Activated CD8-positive, alpha-beta T cell treated with anti-CD3 and anti-CD28 coated beads, Interleukin-2, amount 10 ng/mL, durations not matched to agents 7 days and 5 days (primary cell): ENCODE results near the gene EXOC4. TPM values are rescaled to one million over a fixed set of nuclear protein-coding genes. Genes with fewer than 3 reads are reported as not detected.

Experiments
- ATAC-seq: fragments of 150-1000 bp; cut with Tn5 transposase; one replicate; pipeline ENCODE4 v1.10.0; 2021; ENCODE audit warnings: moderate library complexity
- CTCF ChIA-PET: fragments of 350-600 bp; sonication (Branson Sonifier 250); formaldehyde crosslinking; loops from one replicate; lab custom pipeline; 2021; ENCODE audit warnings: antibody characterized with exemption; lab: Charles Lee
- POLR2A ChIA-PET: fragments of 350-600 bp; sonication (Branson Sonifier 250); formaldehyde crosslinking; loops from one replicate; lab custom pipeline; 2021; ENCODE audit warnings: antibody characterized with exemption; lab: Charles Lee
- DNase-seq: peaks from one replicate; pipeline ENCODE4 v3.0.0-alpha.2; 2020
- H3K27ac Mint-ChIP-seq: one replicate; pipeline ENCODE4 v1.8.0; 2021; ENCODE audit warnings: mild to moderate bottlenecking, mixed read lengths
- H3K27me3 Mint-ChIP-seq: one replicate; pipeline ENCODE4 v1.8.0; 2021; ENCODE audit warnings: low read depth, mixed read lengths
- H3K36me3 Mint-ChIP-seq: one replicate; pipeline ENCODE4 v1.8.0; 2021; ENCODE audit warnings: low read depth, mixed read lengths
- H3K4me1 Mint-ChIP-seq: one replicate; pipeline ENCODE4 v1.8.0; 2021; ENCODE audit warnings: low read depth, mixed read lengths
- H3K4me3 Mint-ChIP-seq: one replicate; pipeline ENCODE4 v1.8.0; 2021; ENCODE audit warnings: mild to moderate bottlenecking, mixed read lengths
- H3K9me3 Mint-ChIP-seq: one replicate; pipeline ENCODE4 v1.8.0; 2022; ENCODE audit warnings: mixed read lengths; ENCODE audit not compliant: insufficient read depth
- total RNA-seq, 2 experiments: library from RNA; stranded (reverse); gene quantifications; one replicate each; pipeline ENCODE4 v1.2.3, GENCODE V29; 2021

EXOC4 gene
- total RNA-seq, 2 experiments from 2014 or later: 68.2 to 75.1 TPM

DNA sequence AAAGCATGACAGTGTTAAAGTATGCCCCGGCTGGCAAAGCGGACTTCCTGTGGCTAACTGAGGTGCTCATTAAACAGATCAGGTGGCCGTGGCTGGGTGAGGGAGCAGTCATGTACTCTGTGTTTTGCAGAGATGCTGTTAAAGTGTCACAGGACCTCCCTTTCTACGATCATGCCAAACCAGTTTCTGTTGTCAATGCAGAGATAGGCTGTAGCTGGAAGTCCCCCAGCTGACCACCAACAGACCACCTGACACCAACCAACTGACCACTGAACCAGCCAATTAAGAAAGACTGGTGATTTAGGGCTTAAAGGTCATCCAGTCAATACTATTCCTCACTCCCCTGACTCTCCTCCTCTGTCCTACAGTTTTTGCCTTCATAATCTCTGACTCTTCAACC is 443.2 kb downstream of the EXOC4 start:
- POLR2A ChIA-PET: no interaction called here
- no peaks in the 10 kb centered on the region for H3K9me3 Mint-ChIP-seq
- no peak overlapping the region for H3K27ac Mint-ChIP-seq
- CTCF ChIA-PET: no interaction called here
- no peaks in the 10 kb centered on the region for H3K4me1 Mint-ChIP-seq
- ATAC-seq: no peak
- no peaks in the 10 kb centered on the region for H3K27me3 Mint-ChIP-seq
- no peak for DNase-seq
- H3K4me3 Mint-ChIP-seq: no peak overlapping the region
- H3K36me3 Mint-ChIP-seq: no peaks in the 10 kb centered on the region

GRCh38 chr7:133697585-133697984 is 444.7 kb downstream of the EXOC4 start:
- ATAC-seq: no peak
- ChIA-PET POLR2A (no interaction called here), CTCF (no interaction called here)
- no peak for DNase-seq
- H3K27me3 Mint-ChIP-seq: no peaks in the 10 kb centered on the region
- no peaks in the 10 kb centered on the region for H3K9me3 Mint-ChIP-seq
- no peaks in the 10 kb centered on the region for H3K36me3 Mint-ChIP-seq
- H3K27ac Mint-ChIP-seq: no peak overlapping the region
- no peaks in the 10 kb centered on the region for H3K4me1 Mint-ChIP-seq
- H3K4me3 Mint-ChIP-seq: no peak overlapping the region

DNA sequence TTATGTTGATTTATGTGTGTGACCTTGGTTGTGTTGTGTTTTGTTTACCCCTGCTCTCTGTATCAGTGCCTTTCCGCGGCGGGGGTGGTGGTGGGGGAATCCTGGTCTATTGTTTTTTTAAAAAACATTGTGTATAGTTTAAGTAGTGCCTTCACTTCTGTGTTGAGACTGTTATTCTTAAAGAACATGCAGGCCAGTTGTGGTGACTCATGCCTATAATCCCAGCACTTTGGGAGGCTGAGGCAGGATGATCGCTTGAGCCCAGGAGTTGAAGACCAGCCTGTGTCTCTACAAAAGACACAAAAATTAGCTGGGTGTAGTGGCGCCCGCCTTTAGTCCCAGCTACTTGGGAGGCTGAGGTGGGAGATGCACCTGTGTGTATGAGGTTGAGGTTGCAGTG is 445.2 kb downstream of the EXOC4 start:
- Mint-ChIP-seq H3K9me3 (no peaks in the 10 kb centered on the region), H3K36me3 (peaks cover 3% of the 10 kb centered on the region), H3K4me3 (no peak overlapping the region), H3K27ac (no peak overlapping the region), H3K4me1 (no peaks in the 10 kb centered on the region), H3K27me3 (no peaks in the 10 kb centered on the region)
- ATAC-seq (no peak), DNase-seq (no peak)
- ChIA-PET CTCF (no interaction called here), POLR2A (no interaction called here)

DNA sequence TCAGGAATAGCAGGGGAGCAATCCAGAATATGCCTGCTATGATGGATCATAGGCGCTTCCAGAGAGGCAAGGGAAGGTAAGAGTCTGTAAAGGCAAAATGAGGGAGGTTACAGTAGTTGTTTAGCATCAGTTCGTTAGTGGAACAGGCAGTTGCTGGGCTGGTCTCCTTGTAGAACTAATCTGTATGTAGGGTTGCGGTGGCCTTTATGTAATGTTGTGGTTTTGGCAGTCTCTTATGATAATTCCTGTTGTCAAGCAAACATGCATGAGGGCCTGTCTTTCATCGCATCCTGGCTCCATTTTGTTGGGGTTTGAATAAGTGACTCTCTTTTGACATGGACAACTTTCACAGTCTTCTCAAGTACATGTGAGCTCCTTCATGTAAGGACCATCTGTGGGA is 446.5 kb downstream of the EXOC4 start:
- DNase-seq (peak; percentile 21), ATAC-seq (no peak)
- H3K36me3 Mint-ChIP-seq: peaks cover 3% of the 10 kb centered on the region
- POLR2A ChIA-PET: no interaction called here
- H3K9me3 Mint-ChIP-seq: no peaks in the 10 kb centered on the region
- no peak overlapping the region for H3K27ac Mint-ChIP-seq
- CTCF ChIA-PET: no interaction called here
- no peaks in the 10 kb centered on the region for H3K4me1 Mint-ChIP-seq
- H3K4me3 Mint-ChIP-seq: no peak overlapping the region
- no peaks in the 10 kb centered on the region for H3K27me3 Mint-ChIP-seq

GRCh38 chr7:133702078-133702477 is 449.2 kb downstream of the EXOC4 start:
- Mint-ChIP-seq H3K27me3 (no peaks in the 10 kb centered on the region), H3K27ac (no peak overlapping the region), H3K9me3 (no peaks in the 10 kb centered on the region), H3K36me3 (peaks cover 3% of the 10 kb centered on the region), H3K4me1 (no peaks in the 10 kb centered on the region), H3K4me3 (no peak overlapping the region)
- DNase-seq (no peak), ATAC-seq (no peak)
- ChIA-PET POLR2A (no interaction called here), CTCF (no interaction called here)

- ChIA-PET CTCF (no interaction called here), POLR2A (no interaction called here)
- no peaks in the 10 kb centered on the region for H3K4me1 Mint-ChIP-seq
- peaks cover 3% of the 10 kb centered on the region for H3K36me3 Mint-ChIP-seq
- DNase-seq: no peak
- H3K9me3 Mint-ChIP-seq: no peaks in the 10 kb centered on the region
- no peak overlapping the region for H3K27ac Mint-ChIP-seq
- ATAC-seq: no peak
- no peak overlapping the region for H3K4me3 Mint-ChIP-seq
- no peaks in the 10 kb centered on the region for H3K27me3 Mint-ChIP-seq
Measured at GRCh38 chr7:133702960-133703359, 450.1 kb downstream of the EXOC4 start.

DNA sequence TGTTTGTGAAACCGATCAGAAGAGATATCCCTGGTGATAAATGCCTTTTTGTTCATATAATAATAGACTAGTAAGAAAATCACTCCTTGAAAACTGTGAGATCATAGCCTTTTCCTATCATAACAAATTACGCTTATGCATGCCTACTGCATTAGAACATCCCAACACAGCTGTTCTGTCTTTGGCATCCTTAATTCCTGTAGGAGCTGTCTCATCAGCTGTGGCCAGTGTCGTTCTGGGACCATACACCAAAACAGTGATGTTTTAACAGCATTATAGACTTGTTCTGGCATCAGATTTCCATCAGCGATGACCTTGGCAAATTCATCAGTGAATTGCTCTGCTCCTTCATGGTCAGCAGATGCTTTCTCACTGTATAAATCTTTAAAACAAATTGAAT is 450.7 kb downstream of the EXOC4 start:
- Mint-ChIP-seq H3K36me3 (peaks cover 3% of the 10 kb centered on the region), H3K27me3 (no peaks in the 10 kb centered on the region), H3K27ac (no peak overlapping the region), H3K4me1 (no peaks in the 10 kb centered on the region), H3K9me3 (no peaks in the 10 kb centered on the region), H3K4me3 (no peak overlapping the region)
- POLR2A ChIA-PET: no interaction called here
- ATAC-seq: no peak
- CTCF ChIA-PET: no interaction called here
- no peak for DNase-seq

- H3K9me3 Mint-ChIP-seq: no peaks in the 10 kb centered on the region
- ATAC-seq: no peak
- CTCF ChIA-PET: no interaction called here
- H3K4me1 Mint-ChIP-seq: no peaks in the 10 kb centered on the region
- H3K4me3 Mint-ChIP-seq: no peak overlapping the region
- H3K36me3 Mint-ChIP-seq: peaks cover 3% of the 10 kb centered on the region
- POLR2A ChIA-PET: no interaction called here
- no peak for DNase-seq
- H3K27me3 Mint-ChIP-seq: no peaks in the 10 kb centered on the region
- H3K27ac Mint-ChIP-seq: no peak overlapping the region
Measured at GRCh38 chr7:133704453-133704852, 451.6 kb downstream of the EXOC4 start.

- no peak overlapping the region for H3K4me3 Mint-ChIP-seq
- peaks cover 3% of the 10 kb centered on the region for H3K36me3 Mint-ChIP-seq
- H3K27me3 Mint-ChIP-seq: no peaks in the 10 kb centered on the region
- no peak for ATAC-seq
- H3K9me3 Mint-ChIP-seq: no peaks in the 10 kb centered on the region
- CTCF ChIA-PET: no interaction called here
- no peak for DNase-seq
- H3K4me1 Mint-ChIP-seq: no peaks in the 10 kb centered on the region
- no peak overlapping the region for H3K27ac Mint-ChIP-seq
- POLR2A ChIA-PET: no interaction called here
Measured at GRCh38 chr7:133705596-133705995, 452.7 kb downstream of the EXOC4 start.

- ChIA-PET CTCF (no interaction called here), POLR2A (no interaction called here)
- Mint-ChIP-seq H3K27ac (no peak overlapping the region), H3K36me3 (peaks cover 3% of the 10 kb centered on the region), H3K27me3 (no peaks in the 10 kb centered on the region), H3K4me1 (no peaks in the 10 kb centered on the region), H3K4me3 (no peak overlapping the region), H3K9me3 (no peaks in the 10 kb centered on the region)
- DNase-seq (no peak), ATAC-seq (no peak)
Measured at GRCh38 chr7:133706016-133706415, 453.1 kb downstream of the EXOC4 start.

- Mint-ChIP-seq H3K9me3 (no peaks in the 10 kb centered on the region), H3K27ac (no peak overlapping the region), H3K36me3 (no peaks in the 10 kb centered on the region), H3K4me1 (no peaks in the 10 kb centered on the region), H3K27me3 (no peaks in the 10 kb centered on the region), H3K4me3 (no peak overlapping the region)
- DNase-seq: no peak
- ATAC-seq: no peak
- ChIA-PET POLR2A (no interaction called here), CTCF (no interaction called here)
Measured at GRCh38 chr7:133709036-133709880, 456.4 kb downstream of the EXOC4 start.

- Mint-ChIP-seq H3K4me1 (no peaks in the 10 kb centered on the region), H3K36me3 (no peaks in the 10 kb centered on the region), H3K9me3 (no peaks in the 10 kb centered on the region), H3K4me3 (no peak overlapping the region), H3K27me3 (no peaks in the 10 kb centered on the region), H3K27ac (no peak overlapping the region)
- ChIA-PET POLR2A (no interaction called here), CTCF (no interaction called here)
- DNase-seq (no peak), ATAC-seq (no peak)
Measured at GRCh38 chr7:133712544-133712943, 459.7 kb downstream of the EXOC4 start.

GRCh38 chr7:133714654-133715053 is 461.8 kb downstream of the EXOC4 start:
- no peak for ATAC-seq
- Mint-ChIP-seq H3K4me1 (no peaks in the 10 kb centered on the region), H3K27ac (no peak overlapping the region), H3K4me3 (no peak overlapping the region), H3K9me3 (no peaks in the 10 kb centered on the region), H3K27me3 (no peaks in the 10 kb centered on the region), H3K36me3 (no peaks in the 10 kb centered on the region)
- ChIA-PET CTCF (interaction anchor here (0.7 kb wide), 1 partner anchor 35 kb away, joined by 4 read pairs; no protein-coding TSS in a partner anchor), POLR2A (no interaction called here)
- DNase-seq: no peak
